GM21515 (cell line): ENCODE results near the gene ADGRG3.
"Not testable (repeated sequence)": the region's sequence is repeated elsewhere in the genome, so short reads cannot be mapped to it uniquely, and the experiment has no call there.

Experiments used
- ATAC-seq: cut with Tn5 transposase; IDR thresholded peaks from one replicate; pipeline ENCODE4 v1.9.1; 2021; ENCODE audit not compliant: unreplicated experiment

ADGRG3 gene

DNA sequence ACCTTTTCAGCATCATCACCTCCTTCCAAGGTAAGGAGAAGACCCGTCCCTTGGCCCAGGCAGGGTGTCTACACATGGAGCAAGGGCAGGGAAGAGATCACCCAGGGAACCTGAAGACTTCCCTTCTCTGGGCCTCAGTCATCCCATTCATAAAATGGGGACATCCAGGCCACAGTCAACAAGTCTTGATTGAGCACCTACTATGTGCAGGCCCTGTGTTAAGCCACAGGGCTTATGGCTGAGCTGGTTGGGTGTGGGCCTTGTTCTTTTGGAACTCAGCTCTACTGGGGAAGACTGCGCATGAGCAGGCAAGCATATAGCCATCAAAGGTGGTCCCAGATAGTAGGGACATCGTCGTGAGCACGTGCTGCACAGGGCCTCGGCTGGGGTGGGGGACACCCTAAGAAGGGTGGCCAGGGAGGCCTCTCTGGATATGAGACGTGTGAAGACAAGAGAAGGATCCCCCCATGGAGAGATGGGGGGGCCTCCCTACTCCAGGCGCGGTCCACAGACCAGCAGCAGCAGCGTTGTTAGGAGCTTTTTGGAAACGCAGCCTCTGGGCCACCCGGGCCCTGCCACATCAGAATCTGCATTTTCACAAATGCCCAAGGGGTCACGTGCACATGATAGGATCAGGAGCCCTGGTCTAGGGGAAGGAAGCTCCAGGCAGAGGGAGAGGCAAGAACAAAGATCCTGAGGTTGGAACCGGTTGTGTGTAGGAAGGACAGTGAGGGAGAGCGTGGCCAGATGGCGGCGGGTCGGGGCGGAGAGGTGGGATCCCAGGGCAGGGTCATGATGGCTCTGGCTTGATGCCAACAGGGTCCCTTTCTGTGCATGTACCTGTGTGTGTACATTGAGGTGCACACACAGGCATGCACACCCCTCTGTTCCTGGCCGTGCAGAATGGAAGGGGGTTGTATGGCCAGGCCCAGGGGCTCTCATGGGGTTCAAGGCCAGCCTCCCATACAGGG is 5.9 kb upstream of the ADGRG3 start:
- no peak for ATAC-seq

DNA sequence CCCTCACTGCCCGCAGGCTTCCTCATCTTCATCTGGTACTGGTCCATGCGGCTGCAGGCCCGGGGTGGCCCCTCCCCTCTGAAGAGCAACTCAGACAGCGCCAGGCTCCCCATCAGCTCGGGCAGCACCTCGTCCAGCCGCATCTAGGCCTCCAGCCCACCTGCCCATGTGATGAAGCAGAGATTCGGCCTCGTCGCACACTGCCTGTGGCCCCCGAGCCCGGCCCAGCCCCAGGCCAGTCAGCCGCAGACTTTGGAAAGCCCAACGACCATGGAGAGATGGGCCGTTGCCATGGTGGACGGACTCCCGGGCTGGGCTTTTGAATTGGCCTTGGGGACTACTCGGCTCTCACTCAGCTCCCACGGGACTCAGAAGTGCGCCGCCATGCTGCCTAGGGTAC is 4.7 kb upstream of the ADGRG3 start:
- ATAC-seq: no peak

DNA sequence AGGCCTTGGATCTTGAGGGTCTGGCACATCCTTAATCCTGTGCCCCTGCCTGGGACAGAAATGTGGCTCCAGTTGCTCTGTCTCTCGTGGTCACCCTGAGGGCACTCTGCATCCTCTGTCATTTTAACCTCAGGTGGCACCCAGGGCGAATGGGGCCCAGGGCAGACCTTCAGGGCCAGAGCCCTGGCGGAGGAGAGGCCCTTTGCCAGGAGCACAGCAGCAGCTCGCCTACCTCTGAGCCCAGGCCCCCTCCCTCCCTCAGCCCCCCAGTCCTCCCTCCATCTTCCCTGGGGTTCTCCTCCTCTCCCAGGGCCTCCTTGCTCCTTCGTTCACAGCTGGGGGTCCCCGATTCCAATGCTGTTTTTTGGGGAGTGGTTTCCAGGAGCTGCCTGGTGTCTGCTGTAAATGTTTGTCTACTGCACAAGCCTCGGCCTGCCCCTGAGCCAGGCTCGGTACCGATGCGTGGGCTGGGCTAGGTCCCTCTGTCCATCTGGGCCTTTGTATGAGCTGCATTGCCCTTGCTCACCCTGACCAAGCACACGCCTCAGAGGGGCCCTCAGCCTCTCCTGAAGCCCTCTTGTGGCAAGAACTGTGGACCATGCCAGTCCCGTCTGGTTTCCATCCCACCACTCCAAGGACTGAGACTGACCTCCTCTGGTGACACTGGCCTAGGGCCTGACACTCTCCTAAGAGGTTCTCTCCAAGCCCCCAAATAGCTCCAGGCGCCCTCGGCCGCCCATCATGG is 4.0 kb upstream of the ADGRG3 start:
- no peak for ATAC-seq

DNA sequence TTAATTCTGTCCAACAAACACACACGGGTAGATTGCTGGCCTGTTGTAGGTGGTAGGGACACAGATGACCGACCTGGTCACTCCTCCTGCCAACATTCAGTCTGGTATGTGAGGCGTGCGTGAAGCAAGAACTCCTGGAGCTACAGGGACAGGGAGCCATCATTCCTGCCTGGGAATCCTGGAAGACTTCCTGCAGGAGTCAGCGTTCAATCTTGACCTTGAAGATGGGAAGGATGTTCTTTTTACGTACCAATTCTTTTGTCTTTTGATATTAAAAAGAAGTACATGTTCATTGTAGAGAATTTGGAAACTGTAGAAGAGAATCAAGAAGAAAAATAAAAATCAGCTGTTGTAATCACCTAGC is 3.5 kb upstream of the ADGRG3 start:
- no peak for ATAC-seq

DNA sequence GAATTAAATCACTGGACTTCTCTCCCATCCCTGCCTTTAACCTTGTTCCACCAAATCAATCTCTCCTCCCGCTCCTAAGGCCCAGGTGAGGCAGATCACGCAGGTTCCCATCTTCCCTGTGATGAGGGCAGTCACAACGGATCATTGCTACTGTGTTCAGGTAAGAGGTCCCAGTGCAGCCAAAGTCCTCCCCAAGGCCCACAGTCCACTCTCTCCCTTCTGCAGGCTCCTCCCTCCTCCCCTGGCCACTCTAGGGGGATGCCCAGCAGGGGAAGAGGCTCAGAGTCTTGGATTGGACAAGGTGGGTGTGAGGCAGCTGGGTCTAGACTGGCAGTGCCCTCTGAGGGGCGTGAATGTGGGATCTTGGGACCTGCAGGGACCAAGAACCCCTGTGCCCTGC is 2.6 kb upstream of the ADGRG3 start:
- no peak for ATAC-seq

DNA sequence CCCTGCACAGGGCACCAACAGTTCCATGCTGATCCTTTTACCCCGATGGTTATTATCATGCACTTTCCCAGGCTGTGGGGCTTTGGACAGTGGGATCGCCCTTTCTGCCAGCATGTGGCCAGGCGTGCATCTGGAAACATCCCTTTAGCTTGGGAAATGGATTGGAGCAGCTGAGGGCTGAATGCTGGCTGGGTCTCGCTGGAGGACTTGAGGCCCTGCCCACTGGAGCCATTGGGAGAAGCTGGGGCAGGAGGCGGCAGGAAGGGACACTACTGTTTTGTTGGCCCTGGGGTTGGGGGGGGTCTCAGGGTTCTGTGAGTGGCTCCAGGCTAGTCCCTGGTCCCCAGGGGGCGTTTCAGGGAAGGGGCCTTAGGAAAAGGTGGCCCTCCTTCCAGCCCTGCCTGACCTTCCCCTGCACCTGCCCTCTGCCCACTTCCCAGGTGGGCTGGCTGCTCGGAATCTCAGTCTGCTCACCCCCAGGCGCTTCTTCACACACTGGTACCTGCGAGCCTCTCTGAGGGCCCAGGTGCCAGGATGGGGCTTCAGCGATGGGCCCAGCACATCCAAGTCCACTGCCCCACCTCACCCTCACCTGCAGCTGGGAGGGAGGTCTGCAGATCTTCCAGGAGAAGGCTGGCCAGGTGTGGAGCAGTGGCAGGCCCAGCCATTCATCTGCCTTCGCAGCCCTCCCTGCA is 1.6 kb upstream of the ADGRG3 start:
- no peak for ATAC-seq

DNA sequence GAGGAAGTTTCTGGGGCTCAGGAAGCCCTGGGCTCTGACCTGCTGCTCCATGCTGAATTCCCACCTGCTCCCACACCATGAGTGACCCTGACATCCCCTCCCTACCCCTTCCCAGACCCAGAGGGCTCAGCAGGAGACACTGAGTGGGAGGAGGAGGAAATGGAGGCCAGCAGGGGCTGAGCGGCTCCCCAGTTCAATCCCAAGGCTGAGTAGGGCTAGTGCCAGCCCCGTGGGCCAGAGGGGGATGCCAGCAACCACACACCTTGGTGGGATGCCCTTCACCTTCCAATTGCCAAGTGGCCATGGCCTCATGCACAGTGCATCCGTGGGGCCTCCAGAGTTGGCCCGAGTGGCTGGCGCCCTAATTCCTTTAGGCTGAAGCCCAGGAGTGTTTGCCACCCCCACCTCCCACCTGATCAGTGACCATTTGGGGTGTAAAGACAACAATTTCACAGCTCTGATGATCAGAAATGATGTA is 1.0 kb upstream of the ADGRG3 start:
- no peak for ATAC-seq

DNA sequence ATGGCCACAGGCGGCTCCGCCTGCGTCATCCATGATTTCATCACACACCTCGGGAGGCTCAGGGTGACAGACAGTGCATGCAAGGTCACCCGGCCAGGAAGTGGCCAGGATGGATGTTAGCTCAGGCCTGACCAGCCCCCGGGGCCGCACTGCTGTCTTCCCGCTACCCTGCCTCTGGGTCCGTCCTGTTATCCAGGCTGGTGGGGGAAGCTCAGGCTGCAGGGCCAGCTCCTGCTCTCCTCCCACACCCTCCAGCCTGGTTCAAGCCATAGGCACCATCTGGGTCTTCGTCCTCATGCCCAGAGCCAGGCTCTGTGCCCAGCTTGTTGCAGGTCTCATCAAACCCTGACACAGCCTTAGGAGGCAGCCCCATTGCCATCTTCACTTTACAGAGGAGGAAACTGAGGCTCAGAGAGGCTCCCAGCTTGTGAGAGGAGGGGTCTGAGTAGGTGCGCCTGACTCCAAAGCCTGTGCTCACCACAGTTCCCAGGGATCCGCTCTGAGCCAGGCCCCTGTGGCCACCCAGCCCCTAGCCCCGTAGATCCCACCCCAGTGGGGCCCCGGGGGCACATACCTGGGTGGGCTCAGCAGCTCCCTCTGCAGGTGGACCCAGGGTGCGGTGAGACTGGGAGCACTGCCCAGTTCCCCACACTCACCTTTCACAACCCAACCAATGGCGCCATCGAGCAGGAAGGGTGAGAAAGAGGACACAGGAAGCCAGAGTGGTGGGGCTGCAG is 412 bp upstream of the ADGRG3 start:
- ATAC-seq: no peak

DNA sequence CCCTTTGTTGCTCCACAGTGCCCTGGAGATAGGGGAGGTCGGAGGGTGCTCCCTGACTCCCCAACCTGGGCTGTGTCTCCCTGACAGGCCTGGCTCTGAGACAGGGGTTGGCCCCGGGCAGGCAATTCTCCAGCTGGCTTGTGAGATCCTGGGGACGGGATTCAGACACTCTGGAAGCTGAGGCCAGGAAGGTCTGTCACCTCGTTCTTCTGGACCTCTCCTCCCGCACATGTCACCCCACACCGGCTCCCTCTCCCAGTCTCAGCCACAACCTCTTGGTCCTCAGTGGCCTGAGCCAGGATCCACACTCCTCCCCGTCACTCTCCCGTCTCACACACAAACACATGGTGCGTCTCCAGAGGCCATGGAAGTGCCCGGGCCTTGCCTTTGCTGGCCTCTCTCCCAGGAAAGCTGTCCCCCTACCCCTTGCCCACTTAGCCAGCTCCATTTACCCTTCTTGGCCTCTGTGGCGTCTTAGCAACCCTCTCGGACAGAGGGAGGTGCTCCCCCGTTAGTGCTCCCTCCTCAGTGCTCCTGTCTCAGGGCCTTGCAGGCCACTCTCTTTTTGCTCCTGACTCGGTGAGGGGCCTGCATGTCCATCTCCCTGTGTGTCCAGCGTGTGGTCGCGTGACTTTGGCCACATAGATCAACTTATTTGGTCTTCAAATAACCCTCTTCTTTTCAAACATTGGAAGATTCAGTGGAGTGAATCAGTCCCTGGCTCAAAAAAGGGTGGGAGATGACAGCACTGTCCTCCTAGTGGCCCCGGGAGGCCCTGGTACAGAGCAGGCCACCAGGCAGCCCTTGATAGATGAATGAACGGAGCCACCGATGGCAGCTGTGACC is 747 bp downstream of the ADGRG3 start:
- ATAC-seq: no peak

DNA sequence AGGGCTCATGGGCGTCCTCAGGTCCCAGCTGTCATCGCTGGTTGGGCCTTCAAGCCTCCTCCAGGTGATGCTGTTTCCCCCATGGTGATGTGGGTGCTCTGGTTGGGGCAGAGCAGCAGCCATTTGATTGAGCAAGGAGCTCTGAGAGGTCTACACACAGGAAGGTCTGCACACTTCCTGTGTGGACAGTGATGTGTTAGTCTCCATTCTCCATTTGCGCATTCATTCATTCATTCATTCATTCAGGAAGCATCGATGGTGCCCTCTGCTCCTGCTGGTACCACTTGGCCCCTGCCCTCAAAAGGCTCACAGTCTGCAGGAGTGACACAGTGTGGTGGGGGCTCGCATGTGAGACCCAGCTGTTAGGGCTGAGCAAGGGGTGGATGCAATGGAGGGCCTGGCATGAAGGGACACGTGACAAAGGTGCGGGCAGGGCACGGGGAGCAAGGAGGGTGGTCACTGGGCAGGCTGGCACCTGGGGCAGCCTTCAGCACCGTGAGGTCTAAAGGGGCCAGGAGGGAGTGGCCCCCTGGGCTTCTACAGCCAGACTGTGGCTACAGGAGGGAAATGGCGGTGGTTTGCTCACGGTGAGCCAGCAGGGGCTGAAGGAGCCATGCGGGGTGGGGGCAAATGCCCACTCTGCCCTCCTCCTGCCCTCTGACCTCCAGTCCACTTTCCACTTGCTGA is 1.5 kb downstream of the ADGRG3 start:
- ATAC-seq: no peak

DNA sequence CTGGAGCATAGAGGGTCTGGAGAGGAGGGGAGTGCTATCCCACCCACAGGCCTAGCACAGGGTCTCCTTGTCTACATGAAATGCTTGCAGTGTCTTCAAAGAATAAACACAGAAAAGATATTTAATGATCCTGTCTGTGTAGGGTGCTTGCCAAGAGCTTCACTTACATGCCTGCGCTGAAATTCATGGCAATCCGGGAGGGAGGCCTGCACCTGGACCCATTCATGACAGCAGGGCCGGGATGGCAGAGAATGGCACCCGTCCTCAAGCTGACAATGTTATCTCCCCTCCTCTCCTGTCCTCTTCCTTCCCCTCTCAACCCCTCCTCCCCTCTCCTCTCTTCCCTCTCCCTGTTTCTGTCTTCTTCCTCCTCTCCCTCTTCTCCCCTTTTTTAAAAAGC is 2.1 kb downstream of the ADGRG3 start:
- no peak for ATAC-seq

DNA sequence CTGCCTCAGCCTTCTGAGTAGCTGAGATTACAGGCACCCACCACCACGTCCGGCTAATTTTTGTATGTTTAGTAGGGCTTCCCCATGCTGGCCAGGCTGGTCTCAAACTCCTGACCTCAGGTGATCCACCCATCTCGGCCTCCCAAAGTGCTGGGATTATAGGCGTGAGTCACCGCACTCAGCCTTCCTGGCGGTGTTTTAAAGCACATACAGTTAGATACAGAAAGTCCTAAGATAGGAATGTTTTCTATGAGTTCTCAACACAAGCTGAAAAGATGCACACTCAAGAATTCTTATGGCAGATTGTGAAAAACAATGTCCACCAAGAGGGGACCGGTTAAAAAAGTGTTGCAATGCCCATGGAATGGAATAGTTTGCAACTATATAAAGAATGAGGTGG is 3.3 kb downstream of the ADGRG3 start:
- not testable (repeated sequence) for ATAC-seq

DNA sequence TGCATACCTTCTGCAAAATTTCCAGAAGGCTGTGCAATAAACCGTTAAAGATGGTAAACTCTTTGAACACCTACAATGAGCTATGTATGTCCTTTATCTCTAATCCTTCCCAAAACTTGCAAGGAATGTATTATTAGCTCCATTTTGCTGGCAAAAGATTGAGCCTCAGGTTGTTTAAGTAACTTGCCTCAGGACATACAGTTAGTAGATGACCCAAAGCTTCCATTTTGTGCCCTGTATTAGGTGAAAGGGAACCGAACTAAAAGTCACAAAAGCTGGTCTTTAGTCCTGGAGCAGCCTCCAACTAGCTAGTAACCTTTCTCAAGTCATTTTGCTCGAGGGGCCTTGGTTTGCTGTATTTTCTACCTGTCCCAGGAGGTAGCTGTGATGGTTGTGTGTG is 4.3 kb downstream of the ADGRG3 start:
- no peak for ATAC-seq

DNA sequence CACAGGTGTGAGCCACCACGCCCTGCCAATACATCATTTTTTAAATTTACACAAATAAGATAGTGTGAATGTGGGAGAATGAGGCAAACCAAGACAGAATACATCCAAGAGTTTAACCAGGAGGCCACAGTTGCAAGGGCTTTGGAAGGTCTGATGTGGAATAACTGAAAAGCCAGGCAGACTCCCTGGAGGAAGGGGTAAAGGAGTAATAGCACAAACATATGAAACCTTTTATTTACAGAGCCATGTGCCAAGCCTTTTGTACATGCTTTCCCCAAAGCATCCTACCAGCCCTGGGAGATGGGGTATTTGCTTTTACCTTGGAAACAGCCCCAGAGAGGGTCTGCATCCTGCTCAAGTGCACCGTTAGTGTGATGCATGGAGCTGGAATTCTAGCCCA is 4.7 kb downstream of the ADGRG3 start:
- no peak for ATAC-seq

DNA sequence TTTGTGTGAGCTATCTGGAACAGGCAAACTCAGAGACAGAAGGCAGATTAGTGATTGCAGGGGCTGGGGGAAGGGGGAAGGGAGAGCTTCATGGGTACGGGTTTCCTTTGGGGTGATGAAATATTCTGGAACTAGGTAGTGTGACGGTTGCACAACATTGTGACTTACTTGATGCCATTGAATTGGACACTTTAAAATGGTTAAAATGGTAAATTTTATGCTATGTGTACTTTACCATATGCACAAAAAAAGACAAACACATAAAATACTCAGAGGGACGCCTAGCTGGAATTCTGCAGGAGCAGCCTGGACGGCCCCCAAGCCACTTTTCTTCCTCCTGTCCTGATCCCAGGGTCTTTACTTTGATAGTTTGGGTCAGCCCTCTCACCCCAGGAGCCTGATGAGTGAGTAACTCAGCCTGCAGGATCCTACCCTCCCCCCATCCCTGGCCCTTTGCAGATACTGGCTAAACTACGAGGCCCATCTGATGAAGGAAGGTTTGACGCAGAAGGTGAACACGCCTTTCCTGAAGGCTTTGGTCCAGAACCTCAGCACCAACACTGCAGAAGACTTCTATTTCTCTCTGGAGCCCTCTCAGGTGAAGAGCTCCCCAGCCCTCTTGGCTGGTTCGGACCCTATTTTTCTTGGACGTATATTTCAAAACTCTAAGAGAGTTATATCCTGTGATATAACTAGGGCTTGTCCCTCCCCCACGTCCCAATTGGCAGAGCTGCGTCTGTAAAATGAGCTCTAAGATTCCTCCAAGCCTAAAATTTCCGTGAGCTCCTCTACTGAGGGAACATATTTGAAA is 7.8 kb downstream of the ADGRG3 start:
- ATAC-seq: no peak

DNA sequence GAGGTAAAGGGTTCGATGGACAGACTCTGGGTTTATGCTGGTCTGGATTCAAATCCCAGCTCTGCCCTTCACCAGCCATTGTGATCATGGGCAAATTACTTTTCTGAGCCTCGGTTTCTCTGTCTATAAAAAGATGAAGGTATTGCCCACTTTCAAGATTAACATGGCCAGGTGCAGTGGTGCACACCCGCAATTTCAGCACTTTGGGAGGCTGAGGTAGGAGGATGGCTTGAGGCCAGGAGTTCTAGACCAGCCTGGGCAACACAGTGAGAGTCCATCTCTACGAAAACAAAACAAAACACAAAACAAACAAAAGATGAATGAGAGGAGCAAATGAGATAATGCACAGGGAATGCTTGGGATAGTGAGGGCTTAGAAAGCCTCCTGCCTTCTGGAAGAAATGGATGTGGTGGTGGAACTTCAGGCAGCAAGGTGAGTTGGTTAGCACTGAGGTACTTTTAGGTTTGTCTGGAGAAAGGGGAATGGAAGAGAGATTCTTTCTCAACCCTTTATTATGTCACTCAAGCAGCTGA is 8.5 kb downstream of the ADGRG3 start:
- no peak for ATAC-seq

DNA sequence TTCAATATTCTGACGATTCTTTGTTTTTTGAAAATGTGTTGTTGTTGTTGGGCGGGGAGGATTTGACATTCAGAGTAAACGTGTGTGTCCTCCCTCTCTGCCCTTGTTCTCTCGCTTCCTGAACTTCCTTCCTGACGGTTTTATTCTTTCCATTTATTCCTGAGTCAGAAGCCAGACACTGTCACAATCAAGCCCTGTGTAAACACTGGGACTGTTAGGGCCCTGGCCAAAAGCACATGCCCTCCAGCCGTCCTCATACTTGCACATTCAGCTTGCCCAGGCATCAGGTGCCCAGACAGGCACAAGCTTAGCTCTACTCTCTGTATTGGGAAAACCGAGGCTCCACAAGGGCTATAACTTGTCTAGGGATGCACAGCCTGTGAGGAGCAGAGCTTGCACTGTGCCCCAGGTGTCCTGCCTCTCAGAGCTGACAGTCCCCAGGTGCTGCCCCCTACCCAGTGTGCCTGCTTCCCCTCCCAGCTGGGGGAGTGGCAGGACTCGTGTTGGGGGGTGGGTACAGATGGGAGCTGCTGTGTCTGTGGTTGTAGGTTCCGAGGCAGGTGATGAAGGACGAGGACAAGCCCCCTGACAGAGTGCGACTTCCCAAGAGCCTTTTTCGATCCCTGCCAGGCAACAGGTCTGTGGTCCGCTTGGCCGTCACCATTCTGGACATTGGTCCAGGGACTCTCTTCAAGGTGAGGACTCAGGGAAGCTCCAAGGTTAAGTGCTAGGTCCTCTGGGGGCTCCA is 9.7 kb downstream of the ADGRG3 start:
- no peak for ATAC-seq

DNA sequence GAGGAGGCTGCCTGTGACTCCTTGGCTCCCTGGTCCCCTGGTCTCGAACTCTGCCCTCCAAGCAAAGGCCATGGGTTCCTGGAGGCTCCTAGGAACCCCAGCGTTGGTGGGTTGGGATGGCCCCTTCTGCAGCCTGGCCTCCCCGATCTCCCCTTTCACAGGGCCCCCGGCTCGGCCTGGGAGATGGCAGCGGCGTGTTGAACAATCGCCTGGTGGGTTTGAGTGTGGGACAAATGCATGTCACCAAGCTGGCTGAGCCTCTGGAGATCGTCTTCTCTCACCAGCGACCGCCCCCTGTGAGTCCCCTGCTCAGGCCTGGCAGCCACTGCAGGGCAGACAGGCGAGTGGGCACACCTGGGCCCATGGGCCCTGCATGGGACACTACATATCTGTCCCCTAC is 10.9 kb downstream of the ADGRG3 start:
- ATAC-seq: no peak
